Stimulated activated CD8-positive, alpha-beta memory T cell treated with anti-CD3 and anti-CD28 coated beads, Interleukin-12 subunit alpha, Interleukin-12 subunit beta, amount 100 ng/mL, for 1 hour (primary cell): ENCODE data around the gene C1D.
A peak's percentile ranks its signal among the peaks of the same experiment; 100 is the strongest.
"Not testable (repeated sequence)": the region's sequence is repeated elsewhere in the genome, so short reads cannot be mapped to it uniquely, and the experiment has no call there.

Experiments
- DNase-seq: peaks from one replicate; pipeline ENCODE4 v3.0.0-alpha.2; 2020; ENCODE audit warnings: low read depth

The C1D gene, protein sequence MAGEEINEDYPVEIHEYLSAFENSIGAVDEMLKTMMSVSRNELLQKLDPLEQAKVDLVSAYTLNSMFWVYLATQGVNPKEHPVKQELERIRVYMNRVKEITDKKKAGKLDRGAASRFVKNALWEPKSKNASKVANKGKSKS

GRCh38 chr2:68062680-68063387, at the start of gene C1D:
Gene C1D, minus strand, starts transcription at chr2:68063004. Its CDS starts 15,694 bp downstream, at chr2:68047310.
- peak; percentile 87 for DNase-seq

DNA sequence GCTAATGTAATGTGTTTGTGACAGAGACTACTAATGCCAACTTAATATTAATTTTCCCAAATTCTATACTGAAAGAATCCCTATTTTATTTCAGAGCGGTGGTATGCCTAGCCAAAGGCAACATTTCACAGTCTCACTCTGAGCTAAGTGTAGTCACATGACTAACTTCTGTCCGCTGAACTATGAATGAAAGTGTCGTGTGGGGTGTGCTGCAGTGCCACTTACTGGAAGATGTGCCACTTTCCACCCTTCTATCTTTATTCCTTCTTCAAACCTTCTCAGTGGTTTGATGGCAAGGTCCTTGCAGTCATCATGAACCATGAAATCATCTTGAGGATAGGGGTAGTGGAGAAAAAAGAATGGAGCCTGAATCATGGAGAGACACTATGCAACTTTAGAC, 47.3 kb upstream of the C1D start:
- DNase-seq, result no peak

DNA sequence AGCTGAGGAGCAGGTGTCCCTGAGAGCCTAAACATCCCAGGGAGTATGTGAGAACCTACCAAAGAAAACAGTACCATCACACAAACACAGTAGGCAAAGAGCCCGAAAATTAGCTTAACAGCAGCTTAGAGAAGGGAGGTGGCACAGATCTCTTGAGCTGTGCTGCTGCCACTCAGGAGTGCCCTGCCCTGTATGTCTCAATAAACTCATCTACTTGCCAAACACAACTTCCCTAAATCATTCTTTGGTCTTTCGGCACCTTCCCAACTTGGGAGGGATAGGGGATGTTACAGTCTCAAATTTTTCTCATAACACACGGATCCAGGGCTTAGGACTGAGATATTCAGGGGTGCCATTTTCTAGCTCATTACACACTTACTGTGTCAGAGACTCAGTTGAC, 45.3 kb upstream of the C1D start:
- no peak for DNase-seq

- no peak for DNase-seq
These were observed 44.7 kb upstream of the C1D start for GRCh38 chr2:68107475-68107874.

DNA sequence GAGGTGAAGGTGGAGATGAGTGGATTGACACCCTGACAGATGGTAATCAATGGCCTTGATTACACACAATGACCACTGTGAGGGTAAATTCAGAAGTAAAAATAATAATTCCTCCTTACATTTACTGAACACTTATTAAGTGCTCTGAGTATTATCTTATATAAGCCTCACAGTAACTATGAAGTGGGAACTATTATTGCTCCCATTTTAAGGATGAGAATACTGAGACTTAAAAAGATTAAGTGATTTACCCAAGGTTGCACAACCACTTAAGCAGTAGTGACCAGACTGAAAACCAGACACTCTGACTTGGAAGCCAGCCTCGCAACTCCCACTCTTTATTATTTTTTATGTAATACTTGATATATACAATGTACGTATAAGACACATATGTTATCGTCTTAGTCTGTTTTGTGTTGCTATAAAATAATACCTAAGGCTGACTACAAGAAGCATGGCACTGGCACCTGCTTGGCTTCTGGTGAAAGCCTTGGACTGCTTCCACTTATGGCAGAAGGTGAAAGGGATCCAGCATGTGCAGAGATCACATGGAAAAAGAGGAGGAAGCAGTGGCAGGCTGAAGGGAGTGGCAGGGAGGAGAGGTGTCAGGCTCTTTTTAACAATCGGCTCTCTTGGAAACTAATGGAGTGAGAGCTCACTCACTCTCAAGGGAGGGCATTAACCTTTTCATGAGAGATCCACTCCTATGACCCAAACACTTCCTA, 41.5 kb upstream of the C1D start:
- no peak for DNase-seq

GRCh38 chr2:68103709-68104055, 40.9 kb upstream of the C1D start:
- no peak for DNase-seq

DNA sequence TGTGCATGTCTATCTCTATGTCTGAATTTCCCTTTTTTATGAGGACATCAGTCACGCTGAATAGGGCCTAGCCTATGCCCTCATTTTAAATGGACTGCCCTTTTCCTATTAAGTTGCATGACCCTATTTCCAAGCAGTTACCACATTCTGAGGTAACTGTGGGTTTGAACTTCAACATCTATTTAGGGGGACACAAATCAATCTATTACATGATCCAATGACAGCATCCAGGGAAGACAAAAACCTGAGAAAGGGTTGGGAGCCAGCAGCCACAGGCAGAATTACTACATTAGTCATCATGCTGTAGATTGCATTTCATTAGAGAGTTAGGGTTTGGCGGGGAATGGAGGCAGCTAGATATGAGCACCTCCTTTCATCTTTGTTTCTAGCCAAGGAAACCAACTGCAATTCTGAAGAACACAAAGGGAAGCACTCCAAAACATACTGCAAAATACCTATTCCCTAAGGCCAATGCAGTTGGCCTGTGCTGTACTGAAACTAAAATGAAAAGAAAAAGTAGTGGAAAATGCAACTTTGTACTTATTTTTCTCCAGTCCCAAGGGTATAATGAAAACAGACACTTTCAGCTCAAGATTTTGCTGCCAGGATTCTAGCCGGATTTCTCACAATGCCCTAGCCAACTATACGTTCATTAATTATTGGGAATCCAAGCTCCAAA, 40.4 kb upstream of the C1D start:
- no peak for DNase-seq

GRCh38 chr2:68100189-68100588, 37.4 kb upstream of the C1D start:
- DNase-seq, result no peak

DNA sequence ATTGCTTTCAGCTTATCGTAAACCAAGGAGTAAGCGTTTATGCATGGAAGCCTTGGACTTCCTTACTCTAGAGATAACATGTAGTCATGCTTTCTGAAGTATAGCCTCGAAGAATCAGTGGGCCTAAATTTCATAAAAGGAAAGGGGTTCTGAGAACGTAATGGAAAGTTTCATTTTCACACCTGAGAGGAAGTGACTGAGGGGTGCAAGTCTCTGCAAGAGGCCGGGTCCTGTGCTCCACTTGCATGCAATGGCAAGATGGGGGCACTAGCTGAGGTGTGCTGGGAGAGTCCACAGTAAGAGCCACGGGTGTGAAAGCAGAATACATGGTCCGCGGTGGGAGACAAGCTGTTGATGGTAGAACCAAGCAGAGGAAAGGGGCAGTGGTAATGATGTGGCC, 36.5 kb upstream of the C1D start:
- no peak for DNase-seq

GRCh38 chr2:68098291-68098797, 35.5 kb upstream of the C1D start:
- no peak for DNase-seq

DNA sequence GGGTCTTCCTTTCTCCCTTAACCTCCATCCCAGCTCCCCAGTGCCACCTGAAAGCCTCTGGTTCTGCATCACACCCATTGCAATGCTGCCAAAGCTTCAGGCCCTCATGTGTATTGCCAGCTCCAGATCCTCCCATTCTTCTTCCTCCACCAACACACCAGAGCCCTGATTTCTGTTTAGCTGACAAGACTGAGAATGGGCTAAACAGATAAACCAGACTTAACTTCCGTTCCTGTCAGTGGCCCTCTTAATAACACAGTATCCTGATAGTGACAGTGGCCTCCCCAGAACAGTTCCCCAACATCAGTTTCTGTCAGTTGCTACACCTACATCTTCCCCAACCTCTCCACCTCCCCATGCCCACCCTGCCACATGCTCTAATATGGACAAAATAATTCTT, 31.3 kb upstream of the C1D start:
- DNase-seq, result no peak

DNA sequence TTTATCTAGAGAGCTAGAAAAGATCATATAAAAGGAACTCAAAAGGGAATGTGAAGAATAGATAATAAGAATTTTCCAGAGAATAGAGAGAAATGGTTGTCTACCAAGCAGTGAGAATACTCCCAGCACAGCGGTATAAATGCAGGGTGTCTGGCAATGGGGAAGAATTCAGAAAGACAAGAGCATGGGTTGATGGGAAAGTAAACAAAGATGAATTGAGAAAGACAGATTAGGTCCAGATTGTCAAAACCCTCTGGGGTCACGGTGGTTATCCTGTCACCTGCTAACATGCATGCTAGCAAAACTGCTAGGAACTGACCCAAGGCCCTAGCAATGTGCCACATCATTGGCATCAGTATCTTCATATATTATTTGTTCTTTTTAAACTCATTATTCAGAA, 30.8 kb upstream of the C1D start:
- no peak for DNase-seq

GRCh38 chr2:68091439-68092034, 28.7 kb upstream of the C1D start:
- DNase-seq, result no peak

GRCh38 chr2:68089961-68090360, 27.2 kb upstream of the C1D start:
- DNase-seq, result no peak

DNA sequence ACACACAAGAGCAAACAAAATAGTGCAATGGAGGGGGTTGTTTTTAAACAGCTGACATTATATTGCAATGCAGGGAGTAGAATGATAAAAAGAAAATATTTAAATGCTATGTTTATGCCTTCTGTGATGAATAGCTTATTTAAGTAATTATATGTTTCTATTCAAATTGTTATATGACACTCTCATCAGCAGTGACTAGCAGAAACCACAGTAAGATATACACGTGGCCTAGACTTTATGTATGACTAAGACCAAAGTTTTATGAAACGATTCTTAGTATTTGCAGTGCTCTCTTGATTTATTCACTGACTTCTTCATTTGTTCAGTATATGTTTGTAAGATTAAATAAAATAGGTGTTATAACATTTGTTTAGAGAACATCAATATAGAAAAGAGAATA, 26.1 kb upstream of the C1D start:
- no peak for DNase-seq

DNA sequence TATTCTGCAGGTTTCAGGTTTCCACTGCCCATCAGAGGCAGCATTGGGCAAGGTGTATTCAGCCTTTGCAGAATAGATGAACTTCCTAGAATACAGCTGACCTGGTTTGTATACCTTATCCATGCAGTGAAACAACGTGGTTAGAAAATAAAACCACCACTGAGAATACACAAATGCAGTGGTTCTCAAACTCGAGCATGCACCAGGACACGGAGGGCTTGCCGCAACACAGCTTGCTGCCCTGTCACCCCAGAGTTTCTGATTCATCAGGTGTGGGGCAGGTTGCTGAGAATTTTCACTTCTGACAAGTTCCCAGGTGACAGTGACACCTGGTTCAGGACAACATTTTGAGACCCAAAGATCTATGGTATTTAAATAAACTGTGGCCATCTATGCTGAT, 23.4 kb upstream of the C1D start:
- DNase-seq, result no peak

- DNase-seq, result no peak
These were observed 20.5 kb upstream of the C1D start for GRCh38 chr2:68083346-68083745.

DNA sequence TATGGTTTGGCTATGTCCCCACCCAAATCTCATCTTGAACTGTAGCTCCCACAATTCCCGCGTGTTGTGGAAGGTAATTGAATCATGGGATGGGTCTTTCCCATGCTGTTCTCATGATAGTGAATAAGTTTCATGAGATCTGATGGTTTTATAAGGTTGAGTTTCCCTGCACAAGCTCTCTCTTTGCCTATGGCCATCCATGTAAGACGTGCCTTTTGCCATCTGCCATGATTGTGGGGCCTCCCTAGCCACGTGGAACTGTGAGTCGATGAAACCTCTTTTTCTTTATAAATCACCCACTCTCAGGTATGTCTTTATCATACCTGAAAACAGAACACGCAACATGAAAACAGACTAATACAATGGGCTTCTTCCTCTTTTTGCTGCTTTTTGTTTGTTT, 11.2 kb upstream of the C1D start:
- DNase-seq, result no peak

DNA sequence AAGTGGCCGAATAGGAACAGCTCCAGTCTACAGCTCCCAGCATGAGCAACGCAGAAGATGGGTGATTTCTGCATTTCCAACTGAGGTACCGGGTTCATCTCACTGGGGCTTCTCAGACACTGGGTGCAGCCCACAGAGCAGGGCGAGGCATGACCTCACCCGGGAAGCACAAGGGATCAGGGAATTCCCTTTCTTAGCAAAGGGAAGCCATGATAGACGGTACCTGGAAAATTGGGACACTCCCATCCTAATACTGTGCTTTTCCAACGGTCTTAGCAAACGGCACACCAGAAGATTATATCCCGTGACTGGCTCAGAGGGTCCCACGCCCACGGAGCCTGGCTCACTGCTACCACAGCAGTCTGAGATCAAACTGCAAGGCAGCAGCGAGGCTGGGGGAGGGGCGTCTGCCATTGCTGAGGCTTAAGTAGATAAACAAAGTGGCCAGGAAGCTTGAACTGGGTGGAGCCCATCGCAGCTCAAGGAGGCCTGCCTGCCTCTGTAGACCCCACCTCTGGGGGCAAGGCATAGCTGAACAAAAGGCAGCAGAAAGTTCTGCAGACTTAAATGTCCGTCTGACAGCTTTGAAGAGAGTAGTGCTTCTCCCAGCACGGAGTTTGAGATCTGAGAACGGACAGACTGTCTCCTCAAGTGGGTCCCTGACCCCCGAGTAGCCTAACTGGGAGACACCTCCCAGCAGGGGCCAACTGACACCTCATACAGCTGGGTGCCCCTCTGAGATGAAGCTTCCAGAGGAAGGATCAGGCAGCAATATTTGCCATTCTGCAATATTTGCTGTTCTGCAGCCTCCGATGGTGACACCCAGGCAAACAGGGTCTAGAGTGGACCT, 1.2 kb upstream of the C1D start:
- DNase-seq, result not testable (repeated sequence)

DNA sequence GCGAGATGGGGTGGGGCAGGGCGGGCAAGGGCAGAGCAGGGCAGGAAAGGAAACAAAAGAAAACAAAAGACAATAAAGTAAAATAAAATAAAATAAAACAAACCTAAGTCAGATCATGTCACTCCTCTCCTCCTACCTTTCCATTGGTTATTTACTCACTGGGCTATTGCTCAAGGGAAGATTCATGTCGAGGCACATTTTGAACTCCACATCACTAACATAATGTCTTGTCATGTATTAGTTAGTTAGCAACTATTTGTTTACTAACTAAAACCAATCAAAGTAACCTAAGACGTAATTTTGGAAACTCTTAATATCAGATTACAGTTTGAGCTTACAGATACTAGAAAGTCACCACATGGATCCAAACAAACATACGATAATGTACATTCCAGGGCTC, 2.2 kb downstream of the C1D start:
- no peak for DNase-seq

DNA sequence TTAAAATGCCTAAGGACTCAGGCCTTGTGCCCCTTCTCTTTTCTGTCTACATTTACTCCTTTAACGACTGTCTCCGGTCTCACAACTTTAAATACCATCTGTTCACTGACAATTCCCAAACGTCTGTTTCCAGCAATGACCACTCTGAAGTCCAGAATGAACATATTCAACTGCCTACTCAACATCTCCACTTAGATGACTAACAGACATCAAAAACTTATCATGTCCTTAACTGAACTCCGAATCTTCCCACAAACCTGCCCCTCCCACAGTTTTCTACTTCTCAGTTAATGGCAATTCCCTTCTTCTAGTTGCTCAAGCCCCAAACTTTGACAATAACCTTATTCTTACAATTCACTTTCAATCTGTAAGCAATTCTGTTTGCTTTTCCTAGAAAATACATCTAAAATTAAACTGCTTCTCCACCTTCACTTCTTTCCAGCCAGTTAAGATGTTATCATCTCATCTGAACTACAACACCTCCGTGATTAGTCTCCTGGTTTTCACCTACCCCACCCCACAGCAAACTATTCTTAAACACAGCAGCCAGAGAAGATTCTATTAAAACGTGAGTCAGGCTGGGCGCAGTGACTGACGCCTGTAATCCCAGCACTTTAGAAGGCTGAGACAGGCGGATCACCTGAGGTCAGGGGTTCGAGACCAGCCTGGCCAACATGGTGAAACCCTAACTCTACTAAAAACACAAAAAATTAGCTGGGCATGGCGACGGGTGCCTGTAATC, 2.8 kb downstream of the C1D start:
- no peak for DNase-seq
